Measurements from ENCODE around the gene MYRFL.
A peak's percentile ranks its signal among the peaks of the same experiment; 100 is the strongest.

Gene MYRFL

DNA sequence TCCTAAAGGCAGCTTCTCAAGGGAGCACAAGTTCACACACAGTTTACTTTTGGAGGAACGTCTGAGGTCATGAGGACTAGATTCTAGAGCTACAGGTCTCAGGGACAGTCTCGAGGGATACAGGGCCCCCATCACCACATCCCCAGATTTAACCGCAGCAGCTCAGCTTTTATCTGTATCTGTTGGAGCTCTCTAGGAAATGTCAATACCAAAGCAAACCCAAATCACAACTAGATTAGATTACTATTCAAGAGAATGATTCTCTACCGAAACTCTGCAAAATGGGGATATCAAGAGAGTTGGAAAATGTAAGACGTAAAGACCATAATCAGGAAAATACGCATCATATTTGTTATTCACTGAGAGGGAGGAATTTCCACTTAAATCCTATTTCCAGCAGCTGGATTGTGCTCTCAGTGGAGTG, 4.0 kb upstream of the MYRFL start (continued):
- no peak for TF ChIP-seq TSHZ2 (CRISPR knock-in tag; IDR thresholded peaks at IDR 0.05)
- no peak for TF ChIP-seq ESRRG (CRISPR knock-in tag; IDR thresholded peaks at IDR 0.05)
- no peak for TF ChIP-seq SNAI2 (CRISPR knock-in tag; IDR thresholded peaks at IDR 0.05)
- TF ChIP-seq ZNF565 (CRISPR knock-in tag; conservative IDR thresholded peaks at IDR 0.05; ENCODE audit: low read depth), result no peak
- no peak for TF ChIP-seq OSR1 (CRISPR knock-in tag; IDR thresholded peaks at IDR 0.05)

DNA sequence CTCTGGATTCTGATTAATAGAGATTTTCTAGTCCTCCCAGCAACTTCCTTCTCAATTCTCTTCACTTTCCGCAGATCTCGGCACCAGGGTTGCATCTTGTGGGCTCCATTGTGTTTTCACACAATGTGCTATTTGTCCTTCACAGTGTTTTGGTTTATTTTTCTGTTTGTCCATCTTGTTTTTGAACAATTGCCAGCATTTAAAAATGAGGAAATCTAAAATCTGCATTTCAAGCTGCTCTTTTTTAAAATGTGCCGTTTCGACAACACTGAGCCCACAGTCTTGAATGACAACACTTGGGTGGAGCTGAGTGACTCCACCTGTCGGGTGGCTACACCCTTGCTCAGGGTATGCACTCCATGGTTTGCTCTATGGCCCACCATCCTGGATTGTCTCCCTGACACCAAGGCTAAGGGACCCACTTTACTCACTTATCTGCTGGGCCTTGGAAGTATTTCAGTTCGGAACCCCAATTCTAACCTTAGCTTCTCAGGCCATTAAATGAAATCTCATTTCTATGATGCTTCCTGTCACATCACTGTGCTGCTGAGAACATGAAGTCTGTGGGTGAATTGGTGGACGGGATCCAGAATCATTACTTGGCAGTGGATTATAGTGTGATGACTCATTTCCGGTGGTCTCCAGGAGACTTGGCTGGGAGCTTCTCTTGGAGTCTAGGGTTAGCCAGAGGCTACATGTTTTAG, 3.4 kb upstream of the MYRFL start:
- TF ChIP-seq, protein P1, sequence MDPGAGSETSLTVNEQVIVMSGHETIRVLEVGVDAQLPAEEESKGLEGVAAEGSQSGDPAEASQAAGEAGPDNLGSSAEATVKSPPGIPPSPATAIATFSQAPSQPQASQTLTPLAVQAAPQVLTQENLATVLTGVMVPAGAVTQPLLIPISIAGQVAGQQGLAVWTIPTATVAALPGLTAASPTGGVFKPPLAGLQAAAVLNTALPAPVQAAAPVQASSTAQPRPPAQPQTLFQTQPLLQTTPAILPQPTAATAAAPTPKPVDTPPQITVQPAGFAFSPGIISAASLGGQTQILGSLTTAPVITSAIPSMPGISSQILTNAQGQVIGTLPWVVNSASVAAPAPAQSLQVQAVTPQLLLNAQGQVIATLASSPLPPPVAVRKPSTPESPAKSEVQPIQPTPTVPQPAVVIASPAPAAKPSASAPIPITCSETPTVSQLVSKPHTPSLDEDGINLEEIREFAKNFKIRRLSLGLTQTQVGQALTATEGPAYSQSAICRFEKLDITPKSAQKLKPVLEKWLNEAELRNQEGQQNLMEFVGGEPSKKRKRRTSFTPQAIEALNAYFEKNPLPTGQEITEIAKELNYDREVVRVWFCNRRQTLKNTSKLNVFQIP (CRISPR knock-in tag; IDR thresholded peaks at IDR 0.05; ENCODE audit: borderline replicate concordance, low read depth), result no peak
- peak; percentile 45 for TF ChIP-seq ISL1 (CRISPR knock-in tag; IDR thresholded peaks at IDR 0.05)
- ATAC-seq, result peak; percentile 84

DNA sequence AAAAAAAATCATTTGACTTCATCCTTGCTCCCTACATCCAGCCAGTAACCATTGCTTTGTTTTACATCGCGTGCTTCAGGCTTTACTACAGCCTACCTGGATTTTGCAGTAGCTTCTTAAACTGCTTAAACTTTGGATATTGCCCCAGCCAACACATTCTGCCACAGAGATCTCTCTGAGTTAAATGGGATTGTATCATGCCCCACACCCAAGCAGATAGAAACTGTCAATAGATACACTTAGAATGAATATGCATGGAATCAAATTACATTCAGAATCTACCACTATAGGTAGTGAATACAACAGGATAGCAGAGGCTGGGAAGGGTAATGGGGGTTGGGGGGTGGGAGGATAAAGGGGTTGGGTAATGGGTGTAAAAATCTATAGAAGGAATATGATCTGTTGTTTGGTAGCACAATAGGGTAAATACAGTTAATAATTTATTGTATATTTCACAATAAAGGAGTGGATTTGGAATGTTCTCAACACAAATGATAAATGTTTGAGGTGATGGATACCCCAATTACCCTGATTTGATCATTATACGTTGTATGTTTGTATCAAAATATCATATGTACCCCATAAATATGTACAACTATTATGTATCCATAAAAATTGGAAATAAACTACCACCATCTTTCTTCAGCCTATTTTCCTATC, 2.7 kb upstream of the MYRFL start:
- TF ChIP-seq ARNTL (CRISPR knock-in tag; IDR thresholded peaks at IDR 0.05; ENCODE audit: borderline replicate concordance, low read depth) (no peak), CSDC2 (CRISPR knock-in tag; IDR thresholded peaks at IDR 0.05) (no peak), TCF4 (CRISPR knock-in tag; IDR thresholded peaks at IDR 0.05; ENCODE audit: borderline replicate concordance) (no peak), TSHZ2 (CRISPR knock-in tag; IDR thresholded peaks at IDR 0.05) (no peak), CREB5 (CRISPR knock-in tag; IDR thresholded peaks at IDR 0.05; ENCODE audit: low read depth) (no peak), PPARA (CRISPR knock-in tag; IDR thresholded peaks at IDR 0.05; ENCODE audit: borderline replicate concordance) (no peak), GLIS3 (CRISPR knock-in tag; IDR thresholded peaks at IDR 0.05) (no peak), BACH2 (CRISPR knock-in tag; IDR thresholded peaks at IDR 0.05; ENCODE audit: borderline replicate concordance) (no peak), ESRRG (CRISPR knock-in tag; IDR thresholded peaks at IDR 0.05) (no peak), CSRNP3 (CRISPR knock-in tag; IDR thresholded peaks at IDR 0.05) (no peak), ZNF70 (CRISPR knock-in tag; IDR thresholded peaks at IDR 0.05) (no peak), ISL1 (CRISPR knock-in tag; IDR thresholded peaks at IDR 0.05) (no peak), TOX (CRISPR knock-in tag; IDR thresholded peaks at IDR 0.05; ENCODE audit: borderline replicate concordance) (no peak), ZNF565 (CRISPR knock-in tag; conservative IDR thresholded peaks at IDR 0.05; ENCODE audit: low read depth) (no peak), ZFP3 (CRISPR knock-in tag; IDR thresholded peaks at IDR 0.05) (no peak), RARB (CRISPR knock-in tag; IDR thresholded peaks at IDR 0.05) (no peak), SNAI2 (CRISPR knock-in tag; IDR thresholded peaks at IDR 0.05) (no peak), ZC3H10 (CRISPR knock-in tag; IDR thresholded peaks at IDR 0.05) (no peak)
- TF ChIP-seq, protein P1 (CRISPR knock-in tag; IDR thresholded peaks at IDR 0.05; ENCODE audit: borderline replicate concordance, low read depth), result no peak
- ATAC-seq, result peak; percentile 72; the same call in 2 of the 3 replicates
